SK-N-SH (cell line): ENCODE results near the gene GHRH.

Experiments
- PBX3 ChIP-seq: IDR thresholded peaks from 2 replicates; pipeline ENCODE4; 2012
- REST ChIP-seq: IDR thresholded peaks from 2 replicates; pipeline ENCODE4 v1.6.1; 2012; ENCODE audit warnings: mild to moderate bottlenecking, low read depth, low read length, moderate library complexity
- TCF12 ChIP-seq: IDR thresholded peaks from 2 replicates; pipeline ENCODE4 v1.4.0; 2012
- TF ChIP-seq, protein P1 (sequence below): fragments of 200-600 bp; sonication (generic); IDR thresholded peaks from 2 replicates; pipeline ENCODE4 v1.6.1; 2017; ENCODE audit warnings: antibody characterized with exemption, mild to moderate bottlenecking, moderate library complexity

DNA sequence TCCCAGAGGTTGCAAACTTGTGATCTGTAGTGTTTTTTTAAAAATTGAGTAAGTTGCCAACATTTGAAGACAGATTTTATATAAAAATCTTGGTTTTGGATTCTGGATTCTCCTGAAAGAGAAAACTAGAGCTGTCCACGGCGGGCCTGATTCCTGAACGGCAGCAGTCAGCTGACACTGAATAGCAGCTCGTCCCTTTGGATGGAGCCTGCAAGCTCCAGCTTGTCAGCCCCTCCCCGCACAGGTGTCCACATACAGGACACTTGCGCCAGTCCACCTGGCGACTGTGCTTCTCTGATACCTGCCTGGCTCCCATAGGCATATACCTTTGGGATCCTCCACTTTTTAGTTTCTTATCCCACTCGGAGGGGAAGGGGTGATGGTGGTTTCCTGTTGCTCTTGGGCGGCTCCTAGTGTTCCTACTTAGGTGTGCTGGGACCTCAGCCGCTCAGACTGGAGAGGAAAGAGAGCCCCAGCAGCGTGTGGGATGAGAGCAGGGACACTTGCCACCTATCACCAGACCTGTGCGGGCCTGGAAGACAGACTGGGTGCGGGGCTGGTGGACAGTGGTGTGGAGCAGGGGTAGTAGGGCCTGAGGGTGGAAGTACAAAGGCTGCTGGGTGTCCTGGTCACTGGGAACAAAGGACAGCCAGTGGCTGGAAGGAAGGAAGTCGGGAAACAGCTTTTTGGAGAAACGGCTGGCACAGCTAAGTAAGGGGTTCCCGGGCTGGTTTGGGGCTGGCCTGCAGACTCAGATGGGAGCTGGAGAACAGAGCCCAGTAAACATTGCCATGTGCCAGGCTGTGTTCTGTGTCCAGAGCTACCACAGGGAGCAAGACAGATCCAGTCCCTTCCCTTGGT lies 18.3 kb downstream of the GHRH start:
- TF ChIP-seq PBX3 = no peak
- TF ChIP-seq, protein P1, sequence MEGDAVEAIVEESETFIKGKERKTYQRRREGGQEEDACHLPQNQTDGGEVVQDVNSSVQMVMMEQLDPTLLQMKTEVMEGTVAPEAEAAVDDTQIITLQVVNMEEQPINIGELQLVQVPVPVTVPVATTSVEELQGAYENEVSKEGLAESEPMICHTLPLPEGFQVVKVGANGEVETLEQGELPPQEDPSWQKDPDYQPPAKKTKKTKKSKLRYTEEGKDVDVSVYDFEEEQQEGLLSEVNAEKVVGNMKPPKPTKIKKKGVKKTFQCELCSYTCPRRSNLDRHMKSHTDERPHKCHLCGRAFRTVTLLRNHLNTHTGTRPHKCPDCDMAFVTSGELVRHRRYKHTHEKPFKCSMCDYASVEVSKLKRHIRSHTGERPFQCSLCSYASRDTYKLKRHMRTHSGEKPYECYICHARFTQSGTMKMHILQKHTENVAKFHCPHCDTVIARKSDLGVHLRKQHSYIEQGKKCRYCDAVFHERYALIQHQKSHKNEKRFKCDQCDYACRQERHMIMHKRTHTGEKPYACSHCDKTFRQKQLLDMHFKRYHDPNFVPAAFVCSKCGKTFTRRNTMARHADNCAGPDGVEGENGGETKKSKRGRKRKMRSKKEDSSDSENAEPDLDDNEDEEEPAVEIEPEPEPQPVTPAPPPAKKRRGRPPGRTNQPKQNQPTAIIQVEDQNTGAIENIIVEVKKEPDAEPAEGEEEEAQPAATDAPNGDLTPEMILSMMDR = no peak; the same call in 1 of the 2 replicates
- TF ChIP-seq REST = no peak
- TF ChIP-seq TCF12 = no peak
